Kasumi-1 (cell line): ENCODE results near the gene PTPN14.

Experiments
- DNase-seq, 2 experiments: peaks; one replicate each; lab custom pipeline; 2025; lab: John Stamatoyannopoulos, UW

PTPN14 gene

DNA sequence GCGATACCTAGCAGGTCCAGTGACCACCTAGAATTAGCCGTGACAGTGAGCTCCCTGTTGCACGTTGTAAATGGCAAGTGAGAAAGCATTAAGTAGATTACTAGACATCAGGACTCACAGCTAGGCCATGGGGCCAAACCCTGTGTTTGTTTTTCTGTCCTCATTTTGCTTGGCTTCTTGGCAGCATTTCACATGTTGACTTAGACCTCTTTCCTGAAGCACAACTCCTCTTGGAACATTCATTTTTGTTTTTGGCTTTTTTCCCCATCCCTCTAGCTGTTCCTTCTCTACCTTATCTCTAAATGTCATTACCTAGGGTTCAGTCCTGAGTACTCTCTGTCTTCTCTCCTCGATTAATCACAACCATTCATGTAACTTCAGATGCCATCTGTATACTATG is 16.9 kb upstream of the PTPN14 start:
- no peak for DNase-seq

DNA sequence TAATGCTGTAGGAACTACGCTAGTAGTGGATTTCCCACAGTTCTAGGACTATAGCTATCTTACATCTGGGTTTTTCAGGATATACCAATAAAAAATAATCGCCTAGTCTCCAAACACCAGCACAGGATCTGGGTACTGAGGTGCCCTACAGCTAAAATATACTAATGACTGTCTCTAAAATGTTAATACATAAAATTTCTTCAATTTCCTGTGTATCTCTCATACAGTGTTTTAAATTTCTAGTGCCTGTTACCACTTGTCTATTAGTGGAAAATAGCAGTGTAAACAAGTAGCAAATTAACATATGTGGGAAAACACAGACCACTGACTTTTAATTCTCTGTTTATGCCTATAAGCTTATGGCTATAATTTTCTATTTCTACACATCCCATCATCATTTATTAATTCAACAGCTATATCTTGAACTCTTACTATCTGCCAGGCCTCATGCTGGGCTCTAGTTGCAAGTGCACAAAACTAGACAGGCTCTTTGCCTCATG is 16.1 kb upstream of the PTPN14 start:
- no peak for DNase-seq

DNA sequence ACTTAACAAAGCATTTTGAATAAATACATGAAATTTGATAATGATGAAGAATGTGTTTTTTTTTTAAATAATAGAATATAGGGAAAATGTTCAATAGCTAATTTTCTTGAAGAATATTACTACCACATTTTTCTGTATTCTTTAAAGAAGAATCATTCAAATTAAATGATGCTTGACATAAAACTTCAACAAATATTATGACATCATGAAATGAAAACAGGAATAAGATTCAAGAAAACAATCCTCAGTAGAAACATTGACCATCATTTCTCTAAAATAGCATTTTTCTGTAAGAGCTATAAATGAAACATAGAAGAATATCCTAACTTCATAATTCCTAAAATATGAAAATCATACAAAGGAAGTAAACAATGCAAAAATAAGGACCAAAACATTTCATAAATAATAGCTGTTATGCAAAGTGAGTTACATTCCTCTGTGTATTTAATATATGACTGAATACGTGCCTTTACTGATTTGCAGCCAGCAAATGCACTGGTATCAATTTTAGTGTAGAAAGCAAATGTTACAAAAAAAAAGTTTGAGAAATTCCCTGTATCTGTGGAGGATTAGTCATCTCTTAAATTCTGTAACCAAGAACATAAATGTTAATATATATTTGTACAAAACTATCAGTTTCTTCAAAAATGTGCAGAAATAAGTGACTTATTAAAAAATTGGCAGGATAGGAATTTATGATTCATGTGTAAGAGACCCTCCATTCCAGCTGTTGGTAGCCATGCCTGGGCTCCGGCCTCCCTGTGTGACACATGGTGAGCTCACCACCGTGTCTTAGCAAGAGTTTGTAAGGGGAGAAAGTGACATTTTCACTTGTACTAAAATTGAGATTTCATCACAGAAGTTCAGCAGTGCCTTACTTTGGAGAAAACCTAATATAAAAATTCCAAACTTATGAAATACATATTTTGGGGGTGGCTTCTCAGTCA is 15.0 kb upstream of the PTPN14 start:
- no peak for DNase-seq

DNA sequence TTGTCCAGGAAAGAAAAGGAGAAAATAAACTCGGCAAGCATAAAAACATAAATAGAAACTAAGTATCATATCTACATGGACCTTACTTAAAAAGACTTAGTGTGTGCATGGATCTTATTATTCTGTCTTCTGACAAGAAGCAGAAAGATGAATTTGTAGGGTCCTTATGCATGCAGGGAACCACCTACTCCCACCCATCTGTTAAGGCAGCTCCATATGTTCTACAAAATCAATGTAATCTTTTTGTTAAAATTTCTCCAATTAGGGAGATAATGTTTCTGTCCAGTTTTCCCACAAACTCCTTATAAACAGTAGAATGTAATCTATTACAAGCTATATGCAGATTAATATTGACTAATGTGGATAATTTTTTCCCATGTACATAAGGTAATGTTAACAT is 13.9 kb upstream of the PTPN14 start:
- DNase-seq = no peak

DNA sequence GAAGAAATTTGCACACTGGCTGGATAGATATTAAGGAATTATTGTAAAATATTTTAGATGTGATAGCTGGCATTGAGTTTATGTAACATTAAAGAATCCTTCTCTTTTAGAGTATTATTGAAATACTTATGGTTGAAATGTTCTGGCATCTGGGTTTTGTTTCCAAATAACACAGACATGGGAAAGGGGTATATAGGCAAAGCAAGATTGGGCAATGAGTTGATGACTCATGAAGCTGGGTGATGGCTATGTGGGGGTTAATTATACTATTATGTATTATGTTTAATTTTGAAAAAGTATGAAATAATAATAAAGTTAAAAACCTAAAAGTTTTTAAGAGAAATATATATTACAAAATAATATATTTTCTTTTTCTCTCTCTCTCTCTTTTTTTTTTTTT is 12.5 kb upstream of the PTPN14 start:
- DNase-seq = no peak

DNA sequence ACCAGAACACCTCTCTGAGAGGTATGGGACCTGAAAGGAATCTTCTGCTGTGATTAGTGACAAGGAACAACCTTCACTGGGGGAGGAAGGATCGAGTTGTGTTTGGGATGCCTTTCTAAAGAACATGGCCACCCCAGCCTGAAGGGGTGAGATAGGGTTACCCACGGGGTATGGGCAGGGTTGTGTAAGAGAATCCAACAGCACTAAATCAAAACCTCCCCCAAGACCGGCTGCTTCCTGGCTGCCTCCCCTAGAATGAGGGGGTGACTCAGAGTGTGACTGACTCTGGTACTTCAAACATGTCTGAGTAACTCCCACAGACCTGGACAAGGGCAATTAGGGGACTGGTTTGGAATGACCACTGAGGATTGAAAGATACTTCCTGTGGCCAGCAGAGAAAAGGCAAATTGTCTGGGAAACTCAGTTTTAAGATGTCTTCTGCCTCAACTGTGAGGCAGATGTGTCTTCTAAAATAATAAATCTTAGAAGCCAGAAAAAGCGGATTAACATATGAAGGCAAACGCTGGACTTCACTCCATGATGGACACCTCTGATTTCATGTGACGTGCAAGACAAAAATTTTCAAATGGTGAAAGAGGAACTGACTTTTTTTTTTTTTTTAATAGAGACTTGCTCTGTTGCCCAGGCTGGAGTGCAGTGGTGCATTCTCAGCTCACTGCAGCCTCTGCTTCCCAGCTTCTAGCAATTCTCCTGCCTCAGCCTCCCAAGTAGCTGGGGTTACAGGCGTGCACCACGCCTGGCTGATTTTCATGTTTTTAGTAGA is 6.7 kb upstream of the PTPN14 start:
- DNase-seq = peak; percentile 28 to 30

DNA sequence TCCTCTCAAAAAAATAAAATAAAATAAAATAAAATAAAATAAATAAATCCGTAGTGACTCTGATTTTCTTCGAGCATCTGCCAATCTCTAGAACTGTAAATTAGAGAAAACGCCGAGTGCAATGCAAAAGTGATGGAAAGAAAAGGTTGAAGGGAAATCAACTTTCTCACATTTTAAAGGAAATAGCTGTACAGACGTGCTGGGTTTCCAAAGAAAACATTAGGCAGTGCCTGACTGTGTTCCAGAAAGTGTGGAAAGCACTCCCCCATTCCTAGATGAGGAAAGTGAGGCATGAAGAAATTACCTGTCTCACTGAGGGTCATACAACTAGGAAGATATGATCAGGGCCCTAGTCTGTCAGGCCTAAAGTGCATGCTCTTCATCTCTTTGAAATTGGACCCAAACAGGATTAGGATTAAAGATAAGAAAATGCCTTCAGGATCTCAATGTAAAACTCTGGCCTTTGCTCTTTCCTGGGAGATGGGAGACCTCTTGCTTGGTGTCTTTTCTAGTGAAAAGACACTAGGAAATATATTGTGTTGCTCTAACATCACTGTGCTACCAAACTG is 1.8 kb upstream of the PTPN14 start:
- no peak for DNase-seq

DNA sequence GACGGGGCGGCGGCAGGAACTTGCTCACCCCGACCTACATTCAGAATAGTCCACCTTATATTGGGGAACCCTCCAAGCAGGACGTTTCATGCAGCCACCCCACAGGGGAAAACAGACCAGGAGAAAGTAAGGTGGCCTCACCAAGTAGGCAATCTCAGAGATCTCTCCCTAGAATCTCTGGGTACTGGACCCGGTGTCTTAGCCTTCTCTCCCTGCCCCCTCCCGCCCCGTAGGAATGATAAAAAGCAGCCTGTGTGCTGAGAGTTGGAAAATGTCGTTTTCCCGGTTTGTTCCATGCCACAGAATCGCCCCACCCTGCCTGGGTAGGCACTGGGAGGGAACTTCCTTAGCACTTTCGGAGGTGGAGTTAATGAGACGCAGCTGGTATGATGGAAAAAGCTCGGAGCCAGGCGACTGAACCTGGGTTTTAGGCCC is 789 bp upstream of the PTPN14 start:
- DNase-seq = no peak

DNA sequence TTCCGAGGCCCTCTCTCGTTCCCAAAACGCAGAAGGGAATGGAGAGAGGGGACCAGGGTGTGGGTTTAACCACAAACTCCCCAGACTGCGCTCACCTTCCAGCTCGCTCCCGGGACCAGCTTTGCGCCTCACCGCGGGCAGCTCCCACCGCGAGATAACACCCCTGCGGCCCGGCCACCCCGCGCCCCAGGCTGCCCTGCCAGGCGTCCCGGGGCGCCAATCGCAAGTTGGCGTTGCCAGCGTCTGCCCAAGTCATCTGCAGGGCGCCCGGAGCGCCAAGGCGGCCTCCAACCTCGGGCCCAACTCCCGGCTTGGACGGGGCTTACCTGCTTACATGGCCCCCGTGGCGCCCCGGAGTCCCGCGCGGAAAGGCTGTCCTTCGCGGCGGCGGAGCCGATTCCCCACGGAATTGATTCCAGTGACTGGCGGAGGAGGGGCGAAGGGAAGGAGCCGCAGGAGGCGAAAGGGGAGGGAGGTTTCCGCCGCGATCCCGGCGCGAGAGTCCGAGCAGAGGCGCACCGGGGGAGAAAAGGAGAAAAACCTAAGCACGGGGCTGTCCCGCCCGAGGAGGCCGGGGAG is 456 bp downstream of the PTPN14 start:
- DNase-seq = peak; percentile 28 to 56

DNA sequence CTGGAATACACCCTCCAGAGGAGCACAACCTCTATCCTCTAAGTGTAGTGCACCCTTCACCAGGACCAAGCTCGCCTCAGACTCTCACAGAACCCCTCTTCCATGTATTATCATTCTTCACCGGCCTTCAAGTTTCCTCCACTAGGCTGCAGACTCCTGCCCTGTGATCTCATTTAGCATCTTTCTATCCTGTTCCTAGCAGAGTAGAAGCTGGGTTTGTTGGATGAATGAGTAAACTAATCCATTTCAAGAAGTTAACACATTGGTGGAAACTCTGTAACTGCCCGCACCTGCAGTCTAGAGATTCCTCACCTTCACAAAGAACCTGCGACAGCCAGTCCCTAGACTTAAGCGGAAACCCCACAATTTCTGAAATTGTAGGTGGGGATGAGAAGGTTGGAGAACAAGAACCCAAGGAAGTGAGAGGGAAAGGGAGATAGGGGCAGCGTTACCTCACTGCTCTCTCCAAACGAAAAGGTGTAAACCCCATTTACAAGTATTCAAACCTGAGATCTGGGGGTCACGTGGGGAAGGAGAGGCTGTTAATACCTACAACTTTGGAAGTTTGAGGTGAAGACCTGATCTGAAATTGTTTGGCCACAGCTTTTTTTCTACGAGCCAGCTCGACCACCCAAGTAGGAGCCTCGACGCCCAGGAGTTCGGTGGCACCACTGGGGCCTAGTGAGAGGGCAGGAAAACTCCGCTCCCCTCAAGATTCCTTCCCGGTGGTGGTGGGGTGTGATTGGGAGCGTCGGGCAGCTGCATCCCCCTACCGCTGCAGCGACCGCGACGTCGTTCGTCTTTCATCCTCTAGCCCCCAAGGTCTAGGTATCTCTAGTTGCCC is 1.2 kb downstream of the PTPN14 start:
- DNase-seq = peak; percentile 42 to 65

DNA sequence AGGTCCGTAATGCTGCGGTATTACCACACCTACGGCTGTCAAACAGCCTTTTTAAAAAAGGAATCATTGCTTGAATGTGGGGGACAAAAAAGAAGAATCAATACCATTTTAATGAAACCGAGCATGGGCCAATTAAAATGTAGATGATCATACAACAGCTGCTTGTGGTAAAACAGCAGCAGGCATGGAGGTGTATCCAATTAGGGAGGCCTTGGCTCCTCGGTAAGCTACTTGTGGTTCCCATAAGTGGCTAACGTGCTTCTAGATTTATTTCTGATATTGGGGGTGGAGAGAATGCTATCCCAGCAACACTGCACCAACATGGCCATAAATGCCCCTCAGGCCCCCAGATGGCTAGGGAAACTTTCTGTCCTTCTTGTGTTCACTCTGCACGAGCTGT is 1.8 kb downstream of the PTPN14 start:
- no peak for DNase-seq

DNA sequence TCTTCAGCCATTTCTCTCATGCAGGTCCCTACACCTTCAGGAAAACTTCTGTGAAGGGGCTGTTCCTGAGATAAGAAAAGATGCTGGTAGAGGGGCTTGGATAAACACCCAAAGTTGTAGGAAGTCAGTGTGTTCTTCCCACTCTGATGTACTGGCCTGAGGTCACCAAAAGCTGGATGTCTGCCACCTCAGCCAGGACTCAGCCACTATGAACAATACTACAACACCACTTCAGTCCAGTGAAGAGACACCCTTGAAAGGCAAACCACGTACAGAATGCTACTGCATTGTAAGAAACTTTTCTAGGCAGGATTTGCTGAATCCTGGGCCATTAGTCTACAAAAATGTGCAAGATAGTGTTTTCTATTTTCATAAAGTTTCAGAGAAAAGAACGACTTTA is 2.4 kb downstream of the PTPN14 start:
- no peak for DNase-seq

DNA sequence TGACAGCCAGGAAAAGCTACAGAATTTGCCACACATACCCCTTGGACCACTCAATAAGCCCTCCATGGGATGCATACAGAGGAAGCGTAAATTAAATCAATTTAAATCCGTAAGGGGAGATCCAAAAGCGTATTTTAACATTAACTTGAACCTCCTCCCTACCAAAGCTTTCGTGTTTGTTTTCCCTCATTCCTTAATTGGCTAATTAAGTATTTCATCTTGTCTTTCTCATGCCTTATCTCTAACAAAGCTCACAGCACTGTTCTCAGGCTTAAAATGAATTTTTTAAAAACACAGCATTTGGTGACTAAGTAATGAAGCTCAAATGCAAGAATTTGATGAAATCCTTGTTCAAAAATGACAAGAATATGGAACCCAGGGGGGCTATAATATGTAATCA is 3.1 kb downstream of the PTPN14 start:
- DNase-seq = no peak

DNA sequence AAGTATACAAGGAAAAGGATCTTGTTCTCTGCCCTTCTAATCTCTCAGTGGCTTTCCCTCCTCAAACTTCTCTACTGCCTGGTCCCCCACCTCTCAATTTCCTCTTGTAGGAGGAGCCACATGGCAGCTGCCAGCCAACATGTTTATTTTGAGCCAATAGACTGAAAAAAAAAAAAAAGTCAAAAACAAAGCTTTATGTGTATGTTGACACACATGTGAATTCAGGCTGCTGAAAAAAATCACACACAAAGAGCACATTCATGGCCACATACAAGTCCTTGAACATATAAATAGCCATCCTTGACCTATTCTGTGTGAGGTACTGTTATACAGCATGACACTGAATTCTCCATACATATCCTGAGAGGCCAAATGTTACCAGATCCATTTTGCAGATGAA is 3.7 kb downstream of the PTPN14 start:
- DNase-seq = no peak

DNA sequence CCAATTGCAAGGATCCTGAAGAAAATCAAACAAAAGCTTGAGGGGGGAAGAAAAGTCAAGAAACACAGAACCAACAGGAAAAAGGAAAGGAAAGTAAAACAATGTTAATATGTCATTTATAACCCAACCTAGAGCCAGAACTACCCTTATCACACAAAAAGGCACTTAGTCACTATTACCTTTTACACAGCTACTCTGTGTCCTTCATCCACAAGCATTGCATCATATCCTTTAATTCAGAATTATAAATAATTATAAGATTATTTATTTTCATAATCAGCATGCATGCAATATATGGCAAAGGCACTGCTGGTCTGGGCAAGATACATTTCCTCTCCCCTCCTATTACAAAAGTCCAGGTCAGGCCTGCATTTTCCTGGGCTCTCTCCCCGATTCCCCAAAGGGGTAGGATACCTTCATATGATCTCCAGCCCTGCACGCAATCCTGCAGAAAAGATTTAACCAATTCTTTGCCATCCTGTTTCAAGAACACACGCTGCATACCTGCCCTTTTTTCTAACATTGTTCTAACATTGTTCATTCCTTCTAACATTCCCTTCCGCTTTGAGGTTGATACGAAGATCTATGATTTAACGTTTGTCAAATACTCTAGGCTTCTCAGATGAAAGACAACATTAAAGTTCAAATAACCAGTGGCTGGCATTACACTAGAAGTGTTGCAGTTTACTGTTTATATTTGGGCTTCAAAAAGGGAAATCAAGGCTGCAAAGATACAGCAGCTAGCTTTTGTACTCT is 4.3 kb downstream of the PTPN14 start:
- no peak for DNase-seq

DNA sequence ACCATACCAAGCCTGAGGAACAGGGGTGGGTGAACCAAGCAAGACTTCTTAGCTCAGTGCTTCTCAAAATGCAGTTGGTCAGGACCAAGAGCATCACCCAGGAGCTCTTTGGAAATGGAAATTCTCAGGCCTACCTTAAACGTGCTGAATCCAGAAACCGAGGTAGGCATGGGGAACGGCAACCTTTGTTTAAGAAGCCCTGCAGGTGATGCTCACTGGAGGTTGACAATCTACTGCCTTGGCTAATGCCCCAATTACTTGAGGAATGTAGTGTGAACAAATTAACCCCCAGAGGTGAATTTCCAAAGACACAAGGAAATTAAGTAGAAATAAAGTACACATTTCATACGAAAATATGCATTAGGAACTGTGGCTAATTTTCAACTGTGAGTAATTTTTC is 5.3 kb downstream of the PTPN14 start:
- DNase-seq = no peak

DNA sequence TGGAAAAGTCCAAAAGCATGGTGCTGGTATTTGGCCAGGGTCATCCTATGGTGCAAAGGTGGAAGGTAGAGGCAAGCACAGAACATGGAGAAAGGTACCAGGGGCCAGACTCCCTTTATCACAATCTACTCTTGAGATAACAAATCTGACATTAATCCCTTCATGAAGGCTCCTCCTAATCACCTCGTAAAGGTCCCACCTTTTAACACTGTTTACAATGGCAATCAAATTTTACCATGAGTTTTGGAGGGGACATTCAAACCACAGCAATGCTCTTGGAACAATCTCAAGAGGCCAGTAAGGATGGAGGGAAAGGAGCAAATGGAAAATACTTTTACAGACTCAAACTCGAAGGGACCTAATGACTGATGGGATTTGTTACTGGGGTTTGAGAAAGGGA is 6.1 kb downstream of the PTPN14 start:
- DNase-seq = no peak

DNA sequence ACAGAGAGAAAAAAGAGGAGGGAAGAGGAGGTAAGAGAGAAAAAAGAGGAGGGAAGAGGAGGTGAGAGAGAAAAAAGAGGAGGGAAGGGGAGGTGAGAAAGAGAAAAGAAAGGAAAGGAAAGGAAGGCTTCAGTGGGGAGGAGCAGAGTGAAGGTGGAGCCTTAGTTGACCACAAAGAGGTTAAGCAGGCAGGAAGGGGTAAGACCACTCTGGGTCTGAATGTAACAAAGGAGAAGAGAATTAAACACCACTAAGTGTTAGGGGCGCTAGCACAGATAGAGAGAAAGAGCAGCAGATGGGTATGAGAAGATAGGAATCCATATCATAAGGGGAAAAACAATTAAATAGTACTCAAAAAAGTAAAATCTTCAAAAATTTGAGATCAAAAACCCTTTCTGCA is 6.6 kb downstream of the PTPN14 start:
- DNase-seq = no peak

DNA sequence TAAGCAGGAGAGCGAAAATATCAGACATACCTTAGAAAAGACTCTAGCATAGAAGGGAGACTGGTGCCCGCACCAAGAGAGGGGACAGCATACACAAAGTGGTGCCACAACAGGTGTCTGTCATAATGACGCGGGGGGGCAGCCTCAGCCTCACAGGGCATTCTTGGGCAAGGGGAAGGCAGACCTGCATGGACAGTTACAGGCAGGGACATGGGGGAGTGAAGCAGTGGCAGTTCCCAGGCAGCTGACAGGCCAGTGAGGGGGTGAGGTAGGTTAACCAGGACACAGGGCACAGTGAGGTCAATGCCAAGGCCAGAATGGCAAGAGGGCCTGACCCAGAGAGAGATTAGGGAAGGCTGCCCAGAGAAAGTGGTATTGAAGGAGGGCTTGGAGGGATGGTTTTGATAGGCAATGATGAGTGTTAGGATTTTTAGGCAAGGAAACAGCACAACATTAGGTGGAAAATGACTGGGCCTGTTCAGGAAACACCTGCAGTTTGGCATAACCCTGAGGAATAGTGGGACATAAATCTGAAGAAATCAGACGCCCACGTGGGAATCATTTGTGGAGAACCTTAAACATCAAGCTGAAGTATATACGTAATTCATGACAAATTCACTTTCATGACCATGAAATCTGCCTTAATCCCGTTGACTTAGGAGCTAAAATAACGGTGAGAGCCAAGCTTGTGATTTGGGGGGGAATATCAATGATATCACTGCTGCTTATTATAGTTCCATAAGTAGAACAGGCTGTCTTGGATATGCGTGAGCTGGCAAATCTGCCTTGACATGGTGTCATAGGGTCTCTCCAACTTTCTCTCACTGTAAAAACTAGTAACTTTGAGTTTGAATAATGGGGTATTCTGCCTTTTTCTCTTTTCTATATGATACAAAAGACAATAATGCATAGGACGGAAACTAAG is 8.9 kb downstream of the PTPN14 start:
- no peak for DNase-seq

DNA sequence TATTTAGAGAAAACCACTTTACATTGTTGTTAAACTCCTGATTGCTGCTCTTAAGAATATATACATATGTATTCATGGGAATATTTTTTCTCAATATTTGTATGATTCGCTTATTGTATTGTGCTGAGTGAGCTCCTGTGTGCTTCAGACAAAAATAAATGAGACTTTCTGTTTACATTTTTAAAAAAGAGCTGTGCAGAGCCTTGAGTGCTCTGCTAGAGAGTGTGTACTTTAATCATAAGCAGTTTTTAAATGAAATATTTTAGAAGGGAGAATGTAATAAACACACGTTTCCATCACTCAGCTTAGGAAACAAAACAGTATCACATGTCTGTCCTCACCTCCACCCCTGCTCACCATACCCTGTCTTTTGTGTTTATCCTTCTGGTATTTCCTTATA is 9.7 kb downstream of the PTPN14 start:
- no peak for DNase-seq
